HG02943 (cell line): ENCODE measurements around the gene PRCC.

ENCODE experiments used
- ATAC-seq: cut with Tn5 transposase; IDR thresholded peaks from one replicate; pipeline ENCODE4 v1.9.1; 2021; ENCODE audit warnings: mild to moderate bottlenecking, low read depth, moderate library complexity; ENCODE audit not compliant: unreplicated experiment

Gene PRCC

DNA sequence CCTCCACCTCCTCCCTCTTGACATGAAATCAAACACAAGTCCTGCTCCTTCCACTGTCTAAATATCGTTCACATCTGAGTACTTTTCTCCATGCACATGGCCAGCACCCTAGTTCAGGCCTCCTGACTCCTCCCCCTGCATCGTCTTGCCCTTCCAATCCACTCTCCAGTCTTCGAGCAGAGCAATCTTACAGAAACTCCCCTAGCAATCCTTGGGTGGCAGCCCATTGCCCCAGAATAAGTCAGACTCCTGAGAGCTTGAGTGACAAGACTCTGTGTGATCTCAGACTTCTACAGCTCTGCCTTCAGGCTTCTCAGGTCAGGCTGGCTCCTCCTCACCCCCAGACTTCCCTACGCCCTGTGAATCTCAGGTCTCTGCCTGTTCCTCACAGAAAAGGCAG, 43.8 kb downstream of the PRCC start:
- ATAC-seq, result no peak

DNA sequence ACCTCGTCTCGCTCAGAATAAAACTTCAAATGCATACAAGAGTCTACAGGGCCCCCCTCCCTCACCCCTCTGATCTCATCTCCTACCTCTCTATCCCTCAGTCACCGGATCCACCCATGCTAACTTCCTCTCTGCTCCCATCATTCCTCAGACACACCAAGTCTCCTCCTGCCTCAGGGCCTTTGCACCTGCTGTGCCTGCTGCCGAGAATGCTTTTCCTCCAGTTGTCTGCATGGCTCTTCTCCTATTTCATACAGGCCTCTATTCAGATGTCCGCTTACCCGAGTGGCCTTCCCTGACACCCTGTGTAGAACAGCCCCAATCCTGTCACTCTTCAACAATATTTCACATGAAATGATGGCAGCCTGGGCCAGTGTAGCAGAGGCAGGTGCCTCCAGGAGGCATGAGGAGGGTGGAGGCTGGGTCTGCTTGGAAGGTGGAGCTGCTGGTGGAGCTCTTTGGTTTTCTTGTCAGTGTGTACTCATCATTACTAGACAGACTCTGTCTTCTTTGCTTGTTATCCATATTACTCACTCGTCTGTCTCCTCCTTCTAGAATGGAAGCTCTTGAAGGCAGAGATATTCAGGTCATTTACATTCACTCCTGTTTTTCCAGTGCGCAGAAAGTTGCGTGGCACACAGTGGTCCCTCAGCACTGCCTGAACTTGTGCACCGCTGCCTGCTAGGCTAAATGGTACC, 45.1 kb downstream of the PRCC start:
- ATAC-seq, result no peak

- ATAC-seq, result no peak
Observed at GRCh38 chr1:156813298-156813697, 46.0 kb downstream of the PRCC start.

DNA sequence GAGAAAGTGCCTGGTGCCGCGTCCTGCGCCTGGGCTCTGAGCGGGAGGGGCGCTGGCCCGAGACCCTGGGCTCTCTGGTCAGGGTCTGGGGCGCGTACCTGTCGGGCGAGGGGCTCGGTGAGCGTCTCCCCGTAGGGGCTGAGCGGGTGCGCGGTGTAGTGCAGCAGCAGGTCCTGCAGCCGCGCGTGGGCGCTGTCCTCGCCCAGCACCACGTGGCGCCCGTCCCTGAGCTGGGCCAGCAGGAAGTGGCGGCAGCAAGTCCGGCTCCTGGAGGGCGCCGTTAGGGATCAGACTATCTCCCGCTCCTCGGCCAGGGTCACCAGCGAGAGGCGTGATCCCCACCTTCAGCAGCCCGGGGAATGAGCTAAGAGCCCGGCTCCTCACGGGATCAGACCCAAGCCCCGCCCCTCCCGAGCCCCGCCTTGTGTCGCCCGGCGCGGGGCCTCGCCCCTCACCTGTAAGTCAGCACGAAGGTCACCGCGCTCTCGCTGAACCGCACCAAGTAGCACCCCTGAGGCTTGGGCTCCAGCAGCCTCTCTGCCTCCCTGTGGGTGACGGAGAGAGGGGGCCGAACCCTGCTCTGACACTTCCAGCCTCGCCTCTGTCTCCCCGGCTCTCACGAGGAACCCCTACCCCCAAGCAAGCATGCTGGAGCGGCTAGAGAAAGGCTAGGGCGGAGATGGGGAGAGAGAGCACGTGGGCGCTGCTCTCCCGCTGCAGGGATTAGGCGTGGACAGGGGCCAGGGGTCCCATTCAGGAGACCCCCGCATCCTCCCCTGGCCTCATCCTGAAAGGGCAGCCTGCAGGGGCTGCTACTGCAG, 46.6 kb downstream of the PRCC start:
- no peak for ATAC-seq

DNA sequence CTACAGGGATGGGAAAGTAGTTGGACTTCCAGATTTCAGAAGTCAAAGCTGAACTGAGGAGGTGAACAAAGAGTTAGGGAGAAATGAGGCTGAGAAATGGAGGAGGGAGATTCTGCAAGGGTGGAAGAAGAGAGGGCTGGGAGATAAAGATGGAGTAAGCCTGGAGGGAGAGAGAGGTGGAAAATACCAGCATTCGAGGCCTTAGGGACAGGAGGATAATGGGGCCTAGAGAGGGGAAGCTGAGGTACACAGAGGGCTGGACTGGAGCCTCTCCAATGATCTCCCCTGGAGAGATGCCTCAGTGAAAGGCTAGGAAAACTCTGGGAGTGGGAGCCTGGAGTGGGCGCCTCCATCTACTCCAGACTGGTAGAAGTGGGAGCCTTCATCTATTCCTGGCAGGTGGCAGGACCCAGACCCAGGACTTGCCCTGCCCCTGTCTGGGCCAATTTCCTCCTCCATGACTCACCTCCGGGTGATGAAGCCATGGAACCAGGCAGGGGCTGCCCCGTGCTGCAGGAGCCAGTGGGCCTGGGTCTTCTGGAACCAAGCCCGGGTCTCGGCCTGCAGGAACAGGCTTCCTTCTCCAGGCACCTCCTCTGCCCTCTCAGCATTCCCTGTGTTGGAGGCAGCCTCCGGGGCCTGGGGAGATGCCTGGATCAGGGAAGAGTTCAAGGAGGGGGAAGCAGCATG, 47.4 kb downstream of the PRCC start:
- ATAC-seq, result no peak

DNA sequence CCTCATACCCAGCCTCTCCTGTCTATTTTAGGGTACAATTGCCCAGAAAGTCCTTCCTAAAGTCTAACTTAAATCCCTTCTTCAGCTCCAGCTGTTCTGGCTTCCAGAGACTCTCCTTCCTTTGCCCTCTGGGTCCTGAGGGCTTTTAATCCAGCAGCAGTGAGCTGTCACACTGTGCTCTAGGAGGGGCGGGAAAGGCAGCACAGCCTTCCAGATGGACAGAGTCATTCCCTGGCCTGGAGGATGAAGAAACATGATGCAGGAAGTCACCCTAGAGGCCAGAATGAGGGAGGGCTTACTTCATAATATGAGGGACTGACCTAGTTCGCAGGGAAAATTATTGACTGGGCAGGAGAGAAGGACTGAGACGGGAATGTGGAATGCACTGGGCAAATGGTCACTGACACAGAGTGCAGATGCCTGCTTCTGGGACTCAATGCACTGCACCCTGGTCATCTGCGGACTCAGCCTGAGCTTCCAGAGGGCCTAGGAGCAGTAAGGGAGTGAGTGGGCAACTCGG, 48.0 kb downstream of the PRCC start:
- ATAC-seq, result no peak

DNA sequence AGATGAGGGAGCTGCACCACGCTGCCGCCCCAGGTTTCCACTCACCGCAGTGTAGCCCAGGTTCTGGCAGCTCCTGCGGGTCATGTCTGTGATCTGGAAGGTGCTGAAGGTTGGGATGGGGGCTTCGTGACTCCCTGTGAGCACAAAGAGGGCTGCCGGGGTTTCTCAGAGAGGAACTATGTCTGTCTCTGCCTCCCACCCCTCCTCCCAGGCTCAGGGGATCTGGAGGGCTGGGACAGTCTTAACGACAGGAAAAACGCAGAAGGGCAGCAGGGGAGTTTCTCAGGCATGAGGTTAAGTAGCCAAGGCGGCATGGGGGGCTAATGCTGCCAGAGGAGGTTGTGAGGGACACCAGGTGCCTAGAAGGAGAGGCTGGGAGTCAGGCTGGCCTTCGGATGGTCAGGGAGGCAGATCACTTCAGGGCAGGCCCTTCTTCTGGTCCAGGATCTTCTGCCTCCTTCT, 48.7 kb downstream of the PRCC start:
- ATAC-seq, result no peak

DNA sequence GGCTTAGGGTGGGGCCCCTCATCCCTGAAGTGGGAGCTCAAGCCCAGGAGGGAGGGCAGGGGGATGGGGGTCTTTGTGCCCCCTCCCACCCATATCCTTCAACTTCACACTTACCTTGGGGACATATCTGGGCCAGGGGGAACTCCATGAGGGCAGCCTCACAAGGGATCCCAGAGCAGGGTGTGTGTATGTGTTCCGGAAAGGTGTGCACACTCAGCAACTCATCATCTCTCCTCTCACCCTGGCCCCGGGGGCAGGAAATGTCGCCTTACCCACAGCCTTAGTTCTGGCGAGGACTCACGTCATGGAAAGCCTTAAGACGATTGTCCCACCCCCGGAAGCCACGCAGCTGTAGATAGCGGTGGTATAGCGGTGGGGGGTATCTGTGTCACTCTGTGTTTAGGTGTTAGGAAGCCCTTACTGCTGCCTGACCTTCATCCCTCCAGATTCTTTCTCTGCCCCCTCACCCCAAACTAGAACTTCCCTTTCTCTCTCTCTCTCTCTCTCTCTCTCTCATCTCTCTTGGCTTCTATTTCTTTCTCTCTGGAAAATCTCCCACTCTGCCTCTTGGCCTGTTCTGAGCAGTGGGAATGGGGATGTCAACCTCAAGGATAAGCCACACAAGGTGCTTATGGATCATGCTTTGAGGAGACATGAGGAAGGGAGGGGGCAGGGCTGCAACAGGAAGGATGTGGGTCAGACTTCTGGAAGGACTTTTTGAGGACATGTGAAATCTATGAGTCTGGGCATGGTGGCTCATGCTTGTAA, 49.4 kb downstream of the PRCC start, which contains the start of gene SH2D2A:
Gene SH2D2A, minus strand, starts transcription at position 288 of the 768 bp plus-strand sequence. Its CDS starts 140 bp downstream, at position 148.
- peak; percentile 58 for ATAC-seq

- ATAC-seq, result no peak
Observed at GRCh38 chr1:156821801-156822200, 54.5 kb downstream of the PRCC start.

GRCh38 chr1:156822680-156823079, 55.3 kb downstream of the PRCC start:
- ATAC-seq, result no peak

- no peak for ATAC-seq
Observed at GRCh38 chr1:156823210-156823790, 56.0 kb downstream of the PRCC start.

DNA sequence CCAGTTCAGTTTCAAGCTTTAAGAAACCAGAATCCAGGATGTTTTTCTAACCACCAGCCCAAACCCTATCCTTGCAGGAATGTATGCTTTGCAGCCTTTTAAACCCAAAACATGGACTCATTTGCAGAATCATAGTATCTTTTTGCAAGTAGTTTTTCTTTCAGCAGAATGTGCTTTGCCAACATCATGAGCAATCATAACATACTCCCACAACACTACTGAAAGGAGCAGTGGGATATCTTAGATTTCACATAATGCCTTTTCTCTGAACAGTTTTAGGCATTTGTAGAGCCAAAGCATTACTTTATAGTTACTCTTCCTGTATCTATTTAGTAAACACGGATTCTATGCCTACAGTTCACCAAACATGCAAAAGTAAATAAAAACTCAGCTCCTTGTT, 59.3 kb downstream of the PRCC start:
- ATAC-seq, result no peak

DNA sequence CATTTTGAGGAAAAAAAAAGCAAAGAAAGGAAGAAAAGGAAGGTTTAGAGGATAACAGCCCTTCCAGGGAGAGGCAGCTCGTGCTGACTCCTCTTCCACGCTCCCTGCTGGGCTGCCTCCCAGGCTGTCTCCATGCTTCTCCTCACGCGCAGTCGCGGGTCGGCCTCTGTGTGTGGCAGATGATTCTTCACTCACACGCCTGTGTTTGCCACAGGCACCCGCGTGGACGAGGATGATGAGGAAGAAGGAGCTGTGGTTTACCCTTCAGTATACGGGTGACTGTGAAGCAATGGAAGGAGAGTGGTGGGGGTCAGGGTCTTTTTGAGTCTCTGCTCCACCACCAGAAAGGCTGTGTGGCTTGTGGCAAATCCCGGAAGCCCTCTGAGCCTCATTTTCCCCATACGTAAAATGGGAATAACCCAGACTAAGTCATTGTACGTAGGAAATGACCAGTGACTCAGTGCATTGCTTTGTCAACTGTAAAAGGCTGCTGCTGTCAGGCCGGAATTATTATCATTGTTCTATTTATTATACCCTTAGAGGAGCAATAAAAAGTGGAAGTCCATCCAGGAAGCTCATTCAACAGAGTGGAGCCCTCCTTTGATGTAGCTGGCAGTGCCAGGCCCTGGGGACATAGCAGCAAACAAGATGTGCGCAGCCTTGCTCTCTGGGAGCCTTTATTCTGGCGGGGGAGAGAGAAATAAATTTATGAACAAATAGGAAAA, 61.2 kb downstream of the PRCC start:
- ATAC-seq, result no peak

DNA sequence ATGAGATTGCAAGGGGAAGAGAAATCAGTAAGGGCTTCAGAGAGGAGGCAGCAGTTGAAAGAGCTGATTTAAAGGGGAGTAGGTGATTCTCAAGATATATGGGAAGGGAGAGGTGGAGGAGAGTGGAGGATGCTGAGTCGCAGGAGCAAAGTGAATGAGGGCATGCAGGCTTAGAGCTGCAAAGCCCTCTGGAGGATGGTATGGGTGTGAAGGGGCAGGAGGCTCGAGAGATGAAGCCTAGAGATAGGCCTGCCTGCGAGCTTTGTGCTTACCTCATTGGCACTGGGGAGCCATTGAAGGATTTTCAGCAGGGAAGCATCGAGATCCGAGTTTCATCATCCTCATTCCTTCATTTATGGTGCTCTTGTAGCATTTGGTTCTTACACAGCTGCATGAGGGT, 65.1 kb downstream of the PRCC start:
- ATAC-seq, result no peak

GRCh38 chr1:156833603-156834002, 66.3 kb downstream of the PRCC start:
- ATAC-seq, result no peak

DNA sequence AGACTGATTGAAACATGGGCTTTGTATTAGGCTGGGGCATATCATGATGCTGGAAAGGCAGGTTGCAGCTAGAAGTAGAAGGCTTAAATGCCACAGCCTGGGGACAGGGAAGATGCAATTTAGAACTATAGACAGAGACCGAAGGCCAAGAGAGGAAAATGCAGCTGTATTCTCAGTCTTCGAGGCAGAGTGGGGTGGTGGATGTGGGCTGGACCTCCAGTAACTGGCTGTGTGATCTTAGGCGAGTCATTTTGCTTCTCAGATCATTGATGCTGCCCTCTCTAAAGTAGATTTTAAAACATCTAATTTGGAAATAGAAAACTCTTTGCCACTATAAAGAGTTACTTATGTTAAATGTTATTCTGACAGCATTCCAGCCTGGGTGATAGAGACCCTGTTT, 67.0 kb downstream of the PRCC start:
- ATAC-seq, result no peak

DNA sequence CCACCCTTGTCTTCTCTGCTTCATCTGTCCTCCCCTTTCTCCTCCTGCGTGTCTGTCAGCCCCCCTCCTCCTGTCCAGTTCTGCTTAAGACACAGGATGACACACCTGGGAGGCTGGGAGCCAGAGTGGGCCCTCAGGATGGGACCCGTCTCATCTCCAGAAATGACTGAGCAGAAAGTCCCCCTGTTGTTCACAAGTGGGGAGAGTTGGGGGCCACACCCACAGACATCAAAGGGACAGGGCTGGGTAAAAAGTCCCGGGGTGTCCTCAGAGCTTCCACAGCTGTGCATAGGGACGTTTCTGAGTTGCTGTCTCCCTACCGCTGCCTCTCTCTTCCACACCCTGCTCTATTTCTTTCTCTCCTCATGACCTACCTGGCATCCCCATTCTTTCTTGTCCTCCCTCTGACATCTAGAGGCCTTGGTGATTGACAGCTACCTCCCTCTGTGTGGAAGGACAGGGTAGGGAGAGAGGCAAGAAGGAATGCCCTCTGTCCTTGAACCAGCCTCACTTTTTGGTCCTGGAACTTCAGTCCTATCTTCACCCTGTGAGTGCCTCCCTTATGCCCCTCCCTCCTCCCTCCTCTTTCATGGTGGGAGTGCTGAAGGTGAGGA, 68.8 kb downstream of the PRCC start:
- no peak for ATAC-seq

- ATAC-seq, result no peak
Observed at GRCh38 chr1:156836892-156837291, 69.6 kb downstream of the PRCC start.

GRCh38 chr1:156838972-156839371, 71.6 kb downstream of the PRCC start:
- no peak for ATAC-seq
